Measurements from ENCODE around the gene CTCFL.

Gene CTCFL

DNA sequence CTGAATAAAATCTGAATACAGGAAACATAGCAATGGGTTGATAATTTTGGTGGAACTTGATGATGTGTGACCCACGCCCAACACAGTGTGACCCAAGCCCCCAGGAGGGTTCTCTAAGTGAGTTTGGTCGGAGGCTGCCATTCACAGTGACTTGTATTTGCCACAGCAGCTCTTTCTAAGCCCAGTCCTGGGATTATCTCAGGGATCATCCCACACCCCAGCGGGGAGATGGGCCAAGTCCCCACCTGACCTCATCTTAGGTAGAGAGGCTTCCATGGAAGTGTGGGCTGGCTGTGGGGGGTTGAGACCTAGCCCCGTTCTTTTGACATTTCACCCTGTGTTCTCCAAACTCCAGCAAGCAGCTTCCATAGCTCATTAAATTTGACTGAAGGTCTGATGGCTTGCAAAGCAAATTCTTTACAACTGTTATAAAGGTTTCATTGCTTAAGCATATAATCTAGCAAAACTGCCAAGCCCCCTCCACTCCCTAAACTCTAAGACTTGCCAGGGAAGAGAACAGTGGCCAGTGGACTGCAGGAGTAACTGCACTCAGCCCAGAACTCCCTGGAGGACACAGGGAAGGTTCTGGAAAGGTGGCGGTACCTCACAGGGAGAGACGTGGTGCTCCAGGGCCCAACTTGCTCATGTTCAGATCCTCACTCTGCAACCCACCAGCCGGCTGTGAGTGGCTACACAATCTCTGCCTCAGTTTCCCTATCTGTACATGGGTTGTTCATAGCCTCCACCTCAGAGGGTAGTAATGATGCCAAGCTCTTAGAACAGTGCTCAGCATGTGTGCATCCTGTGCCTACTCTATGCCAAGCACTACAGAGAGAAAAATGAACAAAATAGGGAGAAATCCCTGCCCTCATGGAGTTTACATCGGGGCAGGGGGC lies 35.0 kb upstream of the CTCFL start:
- no peak for DNase-seq

DNA sequence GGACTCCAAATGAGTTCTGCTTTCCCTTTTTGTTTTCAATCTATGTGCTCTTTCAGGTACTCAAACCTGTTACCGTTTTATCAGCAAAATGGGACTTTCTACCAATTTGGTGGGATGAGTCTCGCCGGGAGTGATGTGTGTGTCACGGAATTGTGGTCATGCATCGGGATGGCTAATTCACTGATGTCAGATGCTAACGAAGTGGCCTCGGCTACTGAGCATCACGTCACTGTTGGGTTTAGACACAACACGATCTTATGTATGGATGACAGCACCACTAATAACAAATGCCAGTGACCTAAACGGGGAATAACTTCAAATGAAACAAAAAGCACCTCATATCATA lies 34.3 kb upstream of the CTCFL start:
- no peak for DNase-seq

DNA sequence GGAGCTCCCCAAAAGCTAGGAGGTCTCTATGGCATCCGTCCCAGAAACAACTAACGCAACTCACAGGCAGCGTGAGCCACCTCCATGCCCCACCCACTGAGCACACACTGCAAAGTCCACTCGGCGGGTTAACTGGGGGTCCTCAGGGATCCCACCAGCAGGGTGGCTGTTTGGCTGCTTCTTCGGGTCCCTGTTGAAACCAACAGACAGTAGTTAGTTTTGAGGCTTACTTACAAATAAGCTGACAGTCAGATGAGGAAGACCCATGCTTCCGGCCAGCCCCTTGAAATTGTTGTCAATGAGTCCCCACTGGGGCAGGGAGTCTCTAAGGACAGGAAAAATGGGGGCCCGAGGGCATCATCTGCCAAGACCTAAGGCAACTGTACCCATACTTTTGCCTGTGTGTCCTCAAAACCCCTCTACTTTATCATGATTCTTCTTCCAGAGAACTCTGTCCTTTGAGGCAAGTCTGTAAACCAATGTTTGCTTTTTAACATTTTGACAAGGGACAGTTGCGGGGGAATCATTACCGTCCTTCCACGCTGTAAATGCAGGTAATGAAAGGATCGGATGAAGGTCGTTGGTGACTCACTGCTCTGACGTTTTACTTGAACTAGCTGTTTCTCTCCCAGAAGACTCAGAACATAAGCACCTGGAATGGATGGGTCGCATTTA lies 33.8 kb upstream of the CTCFL start:
- no peak for DNase-seq

DNA sequence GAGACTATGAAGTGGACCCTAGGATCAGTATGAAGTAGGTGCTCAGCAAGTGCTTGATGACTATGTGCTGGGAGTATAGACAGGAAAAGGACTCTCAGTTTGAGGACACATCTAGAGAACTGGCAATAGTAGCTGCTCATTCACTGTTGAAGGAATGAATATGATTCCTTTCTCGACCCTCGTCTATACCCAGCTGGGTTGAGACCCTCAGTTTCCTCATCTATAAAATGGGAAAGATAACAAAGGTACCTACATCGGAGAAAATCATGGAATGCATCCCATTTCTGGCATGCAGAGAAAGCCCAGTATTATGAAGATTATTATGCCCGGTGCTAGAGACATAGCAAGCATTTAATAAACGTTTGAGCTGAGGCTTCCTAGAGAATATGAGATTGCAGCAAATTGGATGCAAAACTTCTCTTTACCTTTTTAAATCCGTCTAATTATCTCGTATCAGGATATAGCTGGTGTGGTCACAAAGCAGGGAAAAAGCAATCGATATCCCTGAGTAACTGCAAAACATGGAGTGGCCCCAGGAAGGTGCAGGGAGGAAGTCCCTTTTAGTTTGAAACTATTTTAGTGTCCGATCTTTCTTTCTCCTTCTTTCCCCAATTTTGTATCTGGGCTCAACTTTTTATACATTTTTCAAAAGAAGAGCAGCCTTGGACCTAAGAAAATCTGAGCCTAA lies 33.1 kb upstream of the CTCFL start:
- DNase-seq, result no peak

DNA sequence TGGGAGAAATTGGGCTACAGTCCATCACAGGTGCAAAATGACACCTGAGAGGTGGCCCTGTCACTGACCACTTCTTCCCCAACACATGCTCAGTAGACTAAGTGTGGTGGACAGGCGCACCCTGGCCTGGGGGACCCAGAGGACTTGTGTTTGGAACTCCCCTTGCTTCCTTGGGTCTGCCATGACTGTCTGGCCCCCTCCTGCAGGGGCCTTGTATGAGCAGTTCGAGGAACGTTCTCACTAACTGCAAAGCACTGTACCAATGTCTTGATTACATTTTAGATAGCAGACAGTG lies 32.0 kb upstream of the CTCFL start:
- no peak for DNase-seq

DNA sequence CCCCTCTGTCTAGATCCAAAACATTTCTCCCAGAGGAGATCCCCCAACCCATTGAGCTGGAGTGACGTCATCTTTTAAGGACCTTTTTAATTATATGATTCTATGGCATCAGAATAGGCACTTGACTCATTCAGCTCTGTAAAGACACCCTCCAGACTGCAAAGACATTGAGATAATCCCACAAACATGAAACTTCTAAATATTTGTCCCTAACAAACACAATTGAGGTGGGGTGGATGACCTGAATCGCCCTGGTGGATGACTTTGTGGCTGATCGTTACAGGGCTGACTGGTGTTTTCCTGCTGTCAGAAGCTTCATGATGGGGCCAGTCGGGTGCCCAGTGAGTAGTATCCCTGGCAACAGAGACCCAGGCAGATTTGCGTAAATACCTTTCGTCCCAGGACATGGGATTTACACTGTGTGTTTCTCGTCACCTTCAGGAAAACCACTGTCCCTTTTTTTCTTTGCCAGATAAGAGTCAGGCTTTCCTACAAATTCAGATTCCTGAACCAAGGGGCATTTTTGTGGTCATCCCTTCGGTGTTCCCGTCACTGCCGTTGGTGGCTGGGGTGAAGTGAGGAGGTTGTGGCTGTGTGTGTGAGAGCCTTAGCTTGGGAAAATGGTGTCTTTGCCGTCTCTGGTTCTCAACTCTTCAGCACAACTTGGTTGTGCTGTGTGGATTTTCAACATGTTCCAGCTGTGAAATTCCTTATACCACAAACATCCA lies 30.7 kb upstream of the CTCFL start:
- DNase-seq, result no peak

DNA sequence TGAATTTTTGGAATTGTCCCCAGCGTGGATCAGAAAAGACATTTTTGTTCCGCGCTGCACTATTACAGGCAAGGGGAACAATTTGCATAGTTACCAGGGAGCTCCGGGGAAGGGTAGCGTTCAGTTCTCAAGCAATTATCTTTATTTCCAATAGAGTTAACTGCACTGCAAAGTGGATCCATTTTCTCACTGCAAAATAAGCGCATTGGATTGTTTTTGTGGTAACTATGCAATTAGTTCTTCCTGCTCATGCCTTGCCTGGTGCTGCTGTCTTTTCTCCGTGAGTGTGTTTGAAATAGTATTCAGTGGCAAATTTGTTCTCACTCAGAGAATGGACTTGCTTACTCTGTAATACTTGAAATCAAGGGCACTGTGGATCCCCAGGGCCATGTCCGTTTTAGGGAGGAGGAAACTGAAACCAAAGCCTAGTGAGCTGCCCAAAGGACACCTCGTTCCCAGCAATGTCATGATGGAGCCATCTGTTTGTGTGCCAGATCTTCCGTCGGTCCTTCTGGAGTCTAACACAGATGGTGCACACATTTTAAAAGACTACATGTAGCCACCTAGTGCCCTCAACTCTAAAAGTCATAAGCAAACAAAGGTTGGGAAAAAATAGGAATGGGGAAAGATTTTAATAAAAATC lies 28.6 kb upstream of the CTCFL start:
- DNase-seq, result no peak

DNA sequence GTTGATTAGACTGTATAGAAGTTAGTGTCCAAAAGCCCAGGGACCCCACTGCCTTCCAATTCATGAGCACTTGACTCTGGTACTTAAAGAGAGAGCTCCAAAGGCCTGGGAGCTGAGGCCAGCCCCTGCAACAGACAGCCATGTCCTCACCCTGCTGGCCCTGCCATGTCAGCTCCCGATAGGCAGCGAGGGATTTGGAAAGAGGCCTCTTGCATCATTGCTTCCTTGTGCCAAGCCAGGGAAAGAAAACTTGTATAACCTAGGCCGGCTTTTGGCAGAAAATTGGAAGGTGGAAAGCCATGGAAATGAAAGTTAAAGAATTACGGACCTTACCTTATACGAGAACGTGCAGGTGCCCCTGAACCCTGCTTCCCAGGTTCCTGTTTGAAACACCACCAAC lies 27.5 kb upstream of the CTCFL start:
- DNase-seq, result no peak

DNA sequence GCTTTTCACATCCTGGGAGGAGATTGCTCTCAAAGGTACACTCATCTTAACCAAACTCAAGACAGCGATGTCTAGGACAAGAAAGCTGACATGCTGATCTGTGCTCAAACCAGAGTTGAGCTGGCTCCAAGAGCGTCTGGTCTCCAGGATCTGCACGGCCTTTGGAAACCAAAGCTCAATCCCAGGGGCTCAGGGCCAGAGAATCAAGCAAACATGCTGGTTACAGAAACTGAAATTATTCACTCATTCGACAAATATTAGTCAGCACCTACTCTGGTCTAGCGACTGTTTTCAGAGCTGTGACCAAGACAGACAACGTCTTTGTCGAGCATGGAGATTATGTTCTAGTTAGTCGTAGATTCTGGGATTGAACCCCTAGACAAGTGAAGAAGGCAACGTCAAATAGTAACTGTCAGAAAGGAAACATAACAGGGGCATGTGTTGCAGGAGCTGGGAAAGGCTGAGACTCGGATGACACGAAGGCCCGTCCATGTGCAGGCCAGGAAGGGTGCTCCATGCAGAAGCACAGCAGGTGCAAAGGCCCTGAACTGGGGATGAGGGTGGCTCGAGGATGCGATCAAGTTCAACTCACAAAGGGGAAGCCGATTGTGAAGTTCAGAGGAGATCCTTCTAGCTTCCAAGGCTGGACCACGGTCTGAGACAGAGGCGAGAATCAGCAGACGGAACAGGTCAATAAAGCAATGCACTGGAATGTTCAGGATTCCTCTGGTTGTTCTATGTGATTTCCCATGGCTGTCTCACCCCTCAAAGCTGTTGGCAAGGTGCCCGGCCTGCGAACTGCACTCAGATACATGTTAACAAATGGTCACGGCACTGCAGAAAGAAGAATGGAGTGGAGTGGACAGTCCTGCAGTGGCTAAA lies 23.5 kb upstream of the CTCFL start:
- DNase-seq, result no peak

DNA sequence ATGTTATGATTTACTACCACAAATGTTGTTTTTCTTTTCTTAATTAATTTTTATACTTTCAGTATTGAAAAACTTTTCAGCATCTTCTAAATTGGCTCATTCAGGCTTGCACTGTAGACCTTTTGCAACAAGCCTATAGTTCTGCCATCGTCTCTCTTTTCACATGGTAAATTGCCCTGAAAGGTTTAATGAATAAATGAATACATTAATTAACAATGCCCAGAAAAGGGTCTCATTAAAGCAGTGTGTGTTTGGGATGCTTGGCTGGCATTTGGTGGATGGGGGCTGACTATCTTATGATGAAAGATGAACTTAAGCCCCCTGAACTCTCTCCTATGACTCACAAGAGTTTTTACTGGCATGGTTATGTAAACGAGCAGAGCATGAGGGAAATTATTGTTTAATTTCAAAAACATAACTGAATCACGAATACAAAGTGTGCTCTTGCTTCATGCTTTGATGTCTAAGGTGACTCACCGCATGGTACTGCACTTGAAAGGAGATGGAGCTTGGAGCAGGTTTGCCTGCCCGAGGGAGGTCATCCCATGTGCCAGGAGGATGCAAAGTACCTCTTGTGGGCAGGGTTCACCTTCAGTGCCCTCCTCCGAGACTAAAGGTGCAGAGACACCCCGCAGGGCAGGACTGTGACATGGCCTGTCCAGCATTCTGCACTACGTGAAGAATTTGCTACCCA lies 22.2 kb upstream of the CTCFL start:
- DNase-seq, result no peak

DNA sequence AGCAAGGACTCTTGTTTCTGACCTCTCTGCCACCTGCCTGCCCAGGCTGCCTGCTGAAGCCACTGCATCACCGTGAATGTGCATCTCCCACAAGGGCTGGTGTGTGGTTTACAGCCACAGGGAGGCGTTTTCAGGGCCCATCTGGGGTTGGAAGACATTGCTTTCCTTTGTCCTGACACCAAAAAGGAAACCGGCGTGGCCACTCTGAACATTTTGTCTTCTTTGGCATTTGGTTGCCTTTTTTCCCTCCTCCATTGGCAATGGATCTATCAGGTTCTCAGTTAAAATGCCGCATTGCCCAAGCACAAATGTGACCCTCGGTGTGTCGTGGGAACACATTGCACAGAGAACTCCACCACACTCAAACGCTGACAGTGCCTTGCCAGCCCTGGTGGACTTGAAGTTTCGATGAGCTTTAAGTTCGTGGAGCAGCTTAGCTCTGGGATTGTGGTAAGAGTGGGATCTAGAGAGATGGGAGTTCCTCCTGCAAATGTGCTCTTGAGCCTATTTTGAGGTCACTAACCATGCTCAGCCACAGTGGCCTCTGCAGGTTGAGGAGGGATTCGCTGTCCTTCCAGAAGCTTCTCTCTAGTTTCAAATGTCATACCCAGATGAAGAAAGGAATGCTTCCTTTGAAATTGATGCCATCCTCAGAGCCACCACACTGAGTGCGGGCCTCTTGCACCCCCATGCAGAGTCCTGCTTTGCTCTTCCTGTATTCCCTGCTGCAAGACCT lies 21.2 kb upstream of the CTCFL start:
- no peak for DNase-seq

DNA sequence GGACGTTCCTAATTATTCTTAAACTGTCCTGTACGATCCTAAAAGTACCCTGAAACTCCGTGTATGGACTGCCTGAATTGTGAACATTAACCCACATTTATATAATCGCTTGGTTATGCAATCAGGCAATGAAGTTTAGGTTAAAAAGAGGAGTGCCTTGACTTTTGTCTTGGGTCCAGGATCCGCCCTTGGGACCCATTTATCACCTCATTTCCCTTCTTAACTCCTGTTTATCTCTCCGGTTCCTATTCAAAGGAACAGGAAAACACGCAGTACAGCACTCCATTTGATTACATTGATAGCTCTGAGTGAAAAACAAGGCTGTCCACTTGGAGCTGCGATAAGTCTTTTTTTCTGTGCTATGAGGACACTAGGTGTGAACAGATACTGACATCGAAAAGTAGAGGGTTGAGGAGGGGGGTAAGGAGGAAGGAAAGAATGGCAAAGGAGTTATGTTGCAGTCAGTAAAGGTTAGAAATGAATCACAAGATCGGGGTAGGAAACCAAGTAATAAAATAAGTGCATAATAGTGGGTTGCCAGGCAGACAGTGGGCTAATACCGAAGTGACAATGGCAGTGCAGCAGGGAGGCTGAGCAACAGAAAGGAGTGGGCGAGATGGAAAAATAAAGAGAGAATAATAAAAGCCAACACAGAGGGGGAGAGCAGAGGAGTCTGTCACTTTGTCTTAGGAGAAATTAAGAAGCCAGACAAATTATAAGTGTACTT lies 20.1 kb upstream of the CTCFL start:
- no peak for DNase-seq

DNA sequence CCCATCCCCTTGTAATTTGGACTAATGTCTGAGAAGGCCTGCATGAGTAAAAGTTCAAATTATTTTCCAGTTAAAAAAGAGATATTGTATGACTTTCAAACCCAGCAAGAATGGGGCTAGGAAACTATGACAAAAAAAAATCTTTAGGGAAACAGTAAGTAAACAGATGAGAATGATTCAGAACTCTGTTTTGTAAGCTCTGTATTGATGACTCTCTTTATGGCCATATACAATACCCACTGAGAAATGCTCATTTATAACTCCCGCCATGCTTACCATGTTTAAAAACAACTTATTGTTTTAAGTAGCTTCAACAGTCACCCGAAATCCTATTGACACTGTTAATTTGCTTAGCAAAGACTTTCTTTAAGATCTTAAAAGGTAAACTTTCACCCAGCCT lies 18.8 kb upstream of the CTCFL start:
- no peak for DNase-seq

DNA sequence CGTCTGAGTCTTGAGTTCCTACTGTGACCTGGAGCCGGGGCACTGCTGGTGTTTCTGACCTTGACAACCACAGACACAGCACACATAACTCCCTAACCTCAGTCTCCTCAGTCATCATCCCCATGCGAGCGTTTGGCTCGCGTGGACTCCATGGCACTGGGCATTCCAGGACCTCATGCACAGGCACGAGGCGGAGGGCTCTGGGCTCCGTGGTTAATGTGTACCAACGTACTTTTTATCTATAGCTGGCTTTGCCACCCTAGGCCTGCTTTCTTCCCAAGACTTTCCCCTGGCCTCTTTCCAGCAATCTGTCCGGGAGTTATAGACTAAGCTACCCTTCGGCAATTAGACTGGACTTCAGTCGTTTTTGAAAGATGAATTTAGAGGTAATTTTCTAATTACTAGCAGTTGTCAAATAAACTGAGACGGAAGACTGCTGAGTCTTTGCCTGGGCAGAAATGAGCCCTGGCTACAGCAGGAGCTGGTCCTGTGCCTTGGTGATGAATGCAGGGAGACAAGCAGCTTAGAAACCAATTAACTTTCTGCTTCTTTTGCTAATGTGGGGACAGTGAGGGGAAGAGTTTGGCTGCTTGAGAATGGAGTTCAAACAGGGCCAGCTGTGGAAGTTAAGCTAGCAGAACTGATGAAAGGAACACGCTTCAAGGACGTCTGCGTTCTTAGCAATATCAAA lies 16.1 kb upstream of the CTCFL start:
- no peak for DNase-seq

DNA sequence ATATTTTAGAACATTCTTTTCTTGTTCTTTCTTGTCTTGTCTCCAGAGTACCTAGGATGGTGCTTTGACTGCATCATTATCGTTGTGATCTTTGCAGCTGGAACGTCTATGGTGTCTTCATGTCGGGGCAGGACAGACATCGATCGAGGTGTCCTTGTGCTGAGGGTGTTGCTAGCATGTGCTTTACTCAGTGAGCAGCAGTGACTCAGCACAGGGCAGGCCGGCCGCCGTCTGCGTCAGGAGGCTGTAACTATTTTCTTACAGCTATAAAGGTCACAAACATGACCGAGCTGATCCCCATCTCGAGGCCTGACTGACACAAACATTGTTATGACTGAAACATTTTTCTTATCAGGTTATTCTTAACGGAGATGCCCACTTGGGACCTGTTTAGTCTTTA lies 14.9 kb upstream of the CTCFL start:
- DNase-seq, result no peak

DNA sequence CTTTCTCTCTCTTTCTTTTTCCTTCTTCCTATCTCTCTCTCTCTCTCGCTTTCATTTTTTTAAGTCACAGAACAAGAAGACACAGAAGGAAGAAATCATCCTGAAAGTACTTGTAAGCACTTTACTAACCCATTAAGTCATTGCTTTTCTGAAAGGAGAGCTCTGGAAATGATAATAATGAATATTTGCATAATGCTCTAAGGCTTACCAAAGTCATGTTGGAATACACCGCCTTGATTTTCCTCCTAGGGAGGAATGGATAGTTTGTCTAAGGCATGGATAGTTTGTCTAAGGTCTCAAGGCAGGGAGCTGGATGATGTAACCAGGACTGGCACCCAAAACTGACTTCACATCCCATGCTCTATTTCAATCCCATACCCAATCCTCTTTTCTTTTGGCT lies 12.9 kb upstream of the CTCFL start:
- no peak for DNase-seq

DNA sequence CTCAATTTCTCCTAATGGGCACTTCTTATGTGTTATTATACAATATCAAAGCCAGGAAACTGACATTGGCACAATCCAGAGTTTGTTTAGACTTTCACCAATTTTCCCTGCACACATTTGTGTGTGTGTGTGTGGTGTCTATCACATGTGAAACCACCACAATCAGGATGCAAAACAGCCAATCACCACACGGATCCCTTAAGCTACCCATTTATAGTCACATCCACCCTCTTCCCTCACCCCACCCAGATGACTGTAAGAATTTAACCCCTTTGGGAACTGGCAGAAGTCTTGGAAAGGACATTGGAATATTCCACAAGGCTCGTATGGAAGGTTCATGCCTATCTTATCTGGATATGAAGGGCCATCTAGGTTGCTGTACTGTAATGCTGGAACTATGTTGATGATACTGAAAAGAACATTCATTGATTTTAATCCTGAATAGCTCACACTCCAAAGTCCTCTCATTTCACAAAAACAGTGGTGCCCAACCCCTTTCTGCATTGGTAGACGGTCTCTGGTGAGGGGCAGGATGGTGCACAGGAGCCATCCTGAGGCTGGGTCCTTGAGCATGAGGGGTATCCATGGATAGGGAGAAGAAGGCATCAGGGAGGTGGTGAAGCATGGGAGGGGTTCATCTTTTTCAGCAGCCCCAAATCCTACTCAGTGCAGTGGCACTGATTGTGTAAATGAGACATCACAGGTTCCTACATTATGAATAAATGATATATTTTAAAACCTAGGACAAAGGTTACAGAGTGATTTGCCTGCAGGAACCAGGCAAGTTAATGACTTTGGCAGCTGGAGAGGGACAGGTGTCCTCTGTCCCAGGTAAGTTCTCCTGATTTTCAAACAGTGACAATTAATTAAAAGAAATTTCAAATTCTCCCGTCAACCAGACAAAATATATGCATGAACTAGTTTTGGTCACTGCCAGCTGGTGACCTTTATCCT lies 12.1 kb upstream of the CTCFL start:
- DNase-seq, result no peak

DNA sequence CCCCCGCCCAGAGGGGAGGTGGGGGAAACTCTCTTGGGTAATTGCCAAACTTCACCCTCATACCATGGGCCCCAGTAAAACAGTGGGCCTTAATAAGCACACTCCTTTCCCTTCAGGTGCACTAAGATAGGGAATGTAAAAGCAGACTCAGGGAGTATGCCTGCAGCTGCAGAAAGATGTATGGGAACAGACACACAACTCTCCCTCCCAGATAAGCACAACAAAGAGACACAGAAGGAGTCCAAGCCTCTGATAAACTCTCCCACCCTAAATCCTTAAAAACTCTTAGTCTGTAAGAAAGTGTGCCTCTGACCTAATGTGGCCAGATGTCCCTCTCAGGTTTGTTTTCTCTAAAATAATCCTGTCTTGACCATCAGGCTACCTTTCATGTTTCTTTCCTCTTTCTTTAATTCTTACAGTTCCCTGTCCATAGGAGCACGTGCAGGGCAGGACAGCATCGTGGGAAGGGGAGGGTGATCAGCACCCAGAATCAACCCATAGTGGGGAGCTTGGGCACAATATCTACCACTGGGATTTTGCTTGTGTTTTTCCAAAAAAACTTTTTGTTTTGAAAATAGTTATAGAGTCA lies 11.3 kb upstream of the CTCFL start:
- DNase-seq, result no peak

All from NCI-H2171 (cell line).